Neural cell (in vitro differentiated cells): ENCODE measurements around the gene TXK.
"Not testable (repeated sequence)": the region's sequence is repeated elsewhere in the genome, so short reads cannot be mapped to it uniquely, and the experiment has no call there.

Experiments
- CTCF ChIP-seq: fragments of 450-650 bp; IDR thresholded peaks from 2 replicates; pipeline ENCODE4 v1.5.1; 2014; ENCODE audit warnings: antibody characterized with exemption, mild to moderate bottlenecking, moderate library complexity; ENCODE audit not compliant: poor library complexity, severe bottlenecking
- MXI1 ChIP-seq: fragments of 450-650 bp; conservative IDR thresholded peaks from 2 replicates; pipeline ENCODE4 v1.6.1; 2014; ENCODE audit warnings: antibody characterized with exemption, mild to moderate bottlenecking; ENCODE audit not compliant: poor library complexity, severe bottlenecking
- TF ChIP-seq, protein P1 (sequence below): IDR thresholded peaks from 2 replicates; pipeline ENCODE4 v1.6.1; 2012; ENCODE audit warnings: borderline replicate concordance

DNA sequence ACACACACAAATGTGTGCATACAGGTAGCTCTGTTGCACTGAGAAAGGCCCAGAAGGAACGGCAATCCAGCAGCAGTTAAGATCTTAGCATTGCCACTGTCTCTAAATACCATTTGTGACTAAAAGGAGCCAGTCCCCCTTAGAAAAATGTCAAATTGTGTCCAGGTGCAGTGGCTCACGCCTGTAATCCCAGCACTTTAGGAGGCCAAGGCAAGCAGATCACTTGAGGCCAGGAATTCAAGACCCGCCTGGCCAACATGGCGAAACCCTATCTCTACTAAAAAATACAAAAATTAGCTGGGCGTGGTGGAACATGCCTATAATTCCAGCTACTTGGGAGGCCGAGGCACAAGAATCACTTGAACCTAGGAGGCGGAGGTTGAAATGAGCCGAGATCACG, 30.5 kb upstream of the TXK start:
- not testable (repeated sequence) for TF ChIP-seq MXI1, CTCF
- TF ChIP-seq, protein P1, sequence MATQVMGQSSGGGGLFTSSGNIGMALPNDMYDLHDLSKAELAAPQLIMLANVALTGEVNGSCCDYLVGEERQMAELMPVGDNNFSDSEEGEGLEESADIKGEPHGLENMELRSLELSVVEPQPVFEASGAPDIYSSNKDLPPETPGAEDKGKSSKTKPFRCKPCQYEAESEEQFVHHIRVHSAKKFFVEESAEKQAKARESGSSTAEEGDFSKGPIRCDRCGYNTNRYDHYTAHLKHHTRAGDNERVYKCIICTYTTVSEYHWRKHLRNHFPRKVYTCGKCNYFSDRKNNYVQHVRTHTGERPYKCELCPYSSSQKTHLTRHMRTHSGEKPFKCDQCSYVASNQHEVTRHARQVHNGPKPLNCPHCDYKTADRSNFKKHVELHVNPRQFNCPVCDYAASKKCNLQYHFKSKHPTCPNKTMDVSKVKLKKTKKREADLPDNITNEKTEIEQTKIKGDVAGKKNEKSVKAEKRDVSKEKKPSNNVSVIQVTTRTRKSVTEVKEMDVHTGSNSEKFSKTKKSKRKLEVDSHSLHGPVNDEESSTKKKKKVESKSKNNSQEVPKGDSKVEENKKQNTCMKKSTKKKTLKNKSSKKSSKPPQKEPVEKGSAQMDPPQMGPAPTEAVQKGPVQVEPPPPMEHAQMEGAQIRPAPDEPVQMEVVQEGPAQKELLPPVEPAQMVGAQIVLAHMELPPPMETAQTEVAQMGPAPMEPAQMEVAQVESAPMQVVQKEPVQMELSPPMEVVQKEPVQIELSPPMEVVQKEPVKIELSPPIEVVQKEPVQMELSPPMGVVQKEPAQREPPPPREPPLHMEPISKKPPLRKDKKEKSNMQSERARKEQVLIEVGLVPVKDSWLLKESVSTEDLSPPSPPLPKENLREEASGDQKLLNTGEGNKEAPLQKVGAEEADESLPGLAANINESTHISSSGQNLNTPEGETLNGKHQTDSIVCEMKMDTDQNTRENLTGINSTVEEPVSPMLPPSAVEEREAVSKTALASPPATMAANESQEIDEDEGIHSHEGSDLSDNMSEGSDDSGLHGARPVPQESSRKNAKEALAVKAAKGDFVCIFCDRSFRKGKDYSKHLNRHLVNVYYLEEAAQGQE = not testable (repeated sequence)
